Measurements from ENCODE around the gene BLID.

- TF ChIP-seq CTCF (conservative IDR thresholded peaks at IDR 0.05; ENCODE audit: low read length) (no peak), EZH2phosphoT487 (IDR thresholded peaks at IDR 0.05; ENCODE audit: borderline replicate concordance, low read depth, low read length) (no peak)
Observed at GRCh38 chr11:122128146-122128545, 12.1 kb upstream of the BLID start.
